ENCODE data around the gene WNT7B.

The WNT7B gene

GRCh38 chr22:45971408-45972028 lies 5.4 kb downstream of the WNT7B start:
- no peak overlapping the region for H3K9ac ChIP-seq (ENCODE audit: low read length)
- H3K9me3 ChIP-seq (ENCODE audit: control insufficient read depth, low read length), result no peaks in the 10 kb centered on the region
- peaks cover 14% of the 10 kb centered on the region for H3K4me1 ChIP-seq (ENCODE audit: control insufficient read depth, insufficient read depth, low read length)
- H3K36me3 ChIP-seq (ENCODE audit: control insufficient read depth, insufficient read depth, low read length), result no peaks in the 10 kb centered on the region
- H3K27me3 ChIP-seq (ENCODE audit: control insufficient read depth, insufficient read depth, low read length), result peaks cover 85% of the 10 kb centered on the region
- no peak overlapping the region for H3K4me3 ChIP-seq (ENCODE audit: low read length)

GRCh38 chr22:45970705-45971407 lies 6.1 kb downstream of the WNT7B start:
- peaks cover 11% of the 10 kb centered on the region for H3K4me1 ChIP-seq (ENCODE audit: control insufficient read depth, insufficient read depth, low read length)
- no peak overlapping the region for H3K4me3 ChIP-seq (ENCODE audit: low read length)
- no peaks in the 10 kb centered on the region for H3K36me3 ChIP-seq (ENCODE audit: control insufficient read depth, insufficient read depth, low read length)
- peaks cover 84% of the 10 kb centered on the region for H3K27me3 ChIP-seq (ENCODE audit: control insufficient read depth, insufficient read depth, low read length)
- no peak overlapping the region for H3K9ac ChIP-seq (ENCODE audit: low read length)
- no peaks in the 10 kb centered on the region for H3K9me3 ChIP-seq (ENCODE audit: control insufficient read depth, low read length)

- Histone ChIP-seq H3K4me1 (ENCODE audit: control insufficient read depth, insufficient read depth, low read length) (peaks cover 5% of the 10 kb centered on the region), H3K27me3 (ENCODE audit: control insufficient read depth, insufficient read depth, low read length) (peaks cover 85% of the 10 kb centered on the region), H3K9ac (ENCODE audit: low read length) (no peak overlapping the region), H3K4me3 (ENCODE audit: low read length) (no peak overlapping the region), H3K9me3 (ENCODE audit: control insufficient read depth, low read length) (no peaks in the 10 kb centered on the region), H3K36me3 (ENCODE audit: control insufficient read depth, insufficient read depth, low read length) (no peaks in the 10 kb centered on the region)
These were observed 7.0 kb downstream of the WNT7B start for GRCh38 chr22:45969801-45970470.

- Histone ChIP-seq H3K27me3 (ENCODE audit: control insufficient read depth, insufficient read depth, low read length) (peaks cover 84% of the 10 kb centered on the region), H3K4me3 (ENCODE audit: low read length) (no peak overlapping the region), H3K36me3 (ENCODE audit: control insufficient read depth, insufficient read depth, low read length) (no peaks in the 10 kb centered on the region), H3K4me1 (ENCODE audit: control insufficient read depth, insufficient read depth, low read length) (peaks cover under 1% of the 10 kb centered on the region), H3K9me3 (ENCODE audit: control insufficient read depth, low read length) (no peaks in the 10 kb centered on the region), H3K9ac (ENCODE audit: low read length) (no peak overlapping the region)
These were observed 7.6 kb downstream of the WNT7B start for GRCh38 chr22:45969414-45969799.

GRCh38 chr22:45968751-45969413 lies 8.1 kb downstream of the WNT7B start:
- H3K27me3 ChIP-seq (ENCODE audit: control insufficient read depth, insufficient read depth, low read length), result peaks cover 81% of the 10 kb centered on the region
- H3K4me1 ChIP-seq (ENCODE audit: control insufficient read depth, insufficient read depth, low read length), result no peaks in the 10 kb centered on the region

GRCh38 chr22:45968003-45968650 lies 8.8 kb downstream of the WNT7B start:
- Histone ChIP-seq H3K36me3 (ENCODE audit: control insufficient read depth, insufficient read depth, low read length) (no peaks in the 10 kb centered on the region), H3K4me1 (ENCODE audit: control insufficient read depth, insufficient read depth, low read length) (no peaks in the 10 kb centered on the region), H3K9ac (ENCODE audit: low read length) (no peak overlapping the region), H3K9me3 (ENCODE audit: control insufficient read depth, low read length) (no peaks in the 10 kb centered on the region), H3K4me3 (ENCODE audit: low read length) (no peak overlapping the region), H3K27me3 (ENCODE audit: control insufficient read depth, insufficient read depth, low read length) (peaks cover 73% of the 10 kb centered on the region)

More at GRCh38 chr22:45968751-45969413, 8.1 kb downstream of the WNT7B start:
- Histone ChIP-seq H3K9ac (ENCODE audit: low read length) (no peak overlapping the region), H3K4me3 (ENCODE audit: low read length) (no peak overlapping the region), H3K36me3 (ENCODE audit: control insufficient read depth, insufficient read depth, low read length) (no peaks in the 10 kb centered on the region), H3K9me3 (ENCODE audit: control insufficient read depth, low read length) (no peaks in the 10 kb centered on the region)

GRCh38 chr22:45966895-45967365 lies 10.0 kb downstream of the WNT7B start:
- Histone ChIP-seq H3K4me1 (ENCODE audit: control insufficient read depth, insufficient read depth, low read length) (no peaks in the 10 kb centered on the region), H3K9me3 (ENCODE audit: control insufficient read depth, low read length) (no peaks in the 10 kb centered on the region), H3K9ac (ENCODE audit: low read length) (no peak overlapping the region), H3K27me3 (ENCODE audit: control insufficient read depth, insufficient read depth, low read length) (peaks cover 67% of the 10 kb centered on the region), H3K36me3 (ENCODE audit: control insufficient read depth, insufficient read depth, low read length) (no peaks in the 10 kb centered on the region), H3K4me3 (ENCODE audit: low read length) (no peak overlapping the region)

GRCh38 chr22:45966320-45966894 lies 10.6 kb downstream of the WNT7B start:
- peaks cover 63% of the 10 kb centered on the region for H3K27me3 ChIP-seq (ENCODE audit: control insufficient read depth, insufficient read depth, low read length)
- H3K4me1 ChIP-seq (ENCODE audit: control insufficient read depth, insufficient read depth, low read length), result no peaks in the 10 kb centered on the region
- H3K9me3 ChIP-seq (ENCODE audit: control insufficient read depth, low read length), result no peaks in the 10 kb centered on the region
- no peak overlapping the region for H3K9ac ChIP-seq (ENCODE audit: low read length)
- H3K36me3 ChIP-seq (ENCODE audit: control insufficient read depth, insufficient read depth, low read length), result no peaks in the 10 kb centered on the region
- no peak overlapping the region for H3K4me3 ChIP-seq (ENCODE audit: low read length)

GRCh38 chr22:45965563-45965962 lies 11.4 kb downstream of the WNT7B start:
- peaks cover 54% of the 10 kb centered on the region for H3K27me3 ChIP-seq (ENCODE audit: control insufficient read depth, insufficient read depth, low read length)
- no peak overlapping the region for H3K9ac ChIP-seq (ENCODE audit: low read length)
- no peaks in the 10 kb centered on the region for H3K4me1 ChIP-seq (ENCODE audit: control insufficient read depth, insufficient read depth, low read length)
- no peaks in the 10 kb centered on the region for H3K9me3 ChIP-seq (ENCODE audit: control insufficient read depth, low read length)
- H3K36me3 ChIP-seq (ENCODE audit: control insufficient read depth, insufficient read depth, low read length), result no peaks in the 10 kb centered on the region
- no peak overlapping the region for H3K4me3 ChIP-seq (ENCODE audit: low read length)

- H3K27me3 ChIP-seq (ENCODE audit: control insufficient read depth, insufficient read depth, low read length), result peaks cover 49% of the 10 kb centered on the region
- no peak overlapping the region for H3K4me3 ChIP-seq (ENCODE audit: low read length)
- H3K9me3 ChIP-seq (ENCODE audit: control insufficient read depth, low read length), result no peaks in the 10 kb centered on the region
- H3K4me1 ChIP-seq (ENCODE audit: control insufficient read depth, insufficient read depth, low read length), result no peaks in the 10 kb centered on the region
- no peak overlapping the region for H3K9ac ChIP-seq (ENCODE audit: low read length)
- H3K36me3 ChIP-seq (ENCODE audit: control insufficient read depth, insufficient read depth, low read length), result no peaks in the 10 kb centered on the region
These were observed 11.9 kb downstream of the WNT7B start for GRCh38 chr22:45964926-45965527.

- no peaks in the 10 kb centered on the region for H3K9me3 ChIP-seq (ENCODE audit: control insufficient read depth, low read length)
- H3K4me1 ChIP-seq (ENCODE audit: control insufficient read depth, insufficient read depth, low read length), result no peaks in the 10 kb centered on the region
- H3K27me3 ChIP-seq (ENCODE audit: control insufficient read depth, insufficient read depth, low read length), result peaks cover 42% of the 10 kb centered on the region
- H3K36me3 ChIP-seq (ENCODE audit: control insufficient read depth, insufficient read depth, low read length), result no peaks in the 10 kb centered on the region
- H3K4me3 ChIP-seq (ENCODE audit: low read length), result no peak overlapping the region
- no peak overlapping the region for H3K9ac ChIP-seq (ENCODE audit: low read length)
These were observed 12.6 kb downstream of the WNT7B start for GRCh38 chr22:45964372-45964771.
